ENCODE measurements around the gene SPATA13.
"Not testable (repeated sequence)": the region's sequence is repeated elsewhere in the genome, so short reads cannot be mapped to it uniquely, and the experiment has no call there.

The SPATA13 gene

GRCh38 chr13:24160458-24161009, at the start of gene SPATA13:
TSS of gene SPATA13 (plus strand) at chr13:24160720. CDS start at chr13:24222930, 62,210 bp downstream.
- peak; percentile 39 for DNase-seq

- DNase-seq, result no peak
These were observed 47.7 kb upstream of the SPATA13 start for GRCh38 chr13:24112791-24113190.

GRCh38 chr13:24115671-24116070, 44.8 kb upstream of the SPATA13 start:
- DNase-seq, result no peak

GRCh38 chr13:24116131-24116530, 44.4 kb upstream of the SPATA13 start:
- no peak for DNase-seq

- DNase-seq, result no peak
These were observed 41.9 kb upstream of the SPATA13 start for GRCh38 chr13:24118576-24118975.

GRCh38 chr13:24119626-24120508, 40.7 kb upstream of the SPATA13 start:
- no peak for DNase-seq

- DNase-seq, result not testable (repeated sequence)
These were observed 38.5 kb upstream of the SPATA13 start for GRCh38 chr13:24122045-24122444.

DNA sequence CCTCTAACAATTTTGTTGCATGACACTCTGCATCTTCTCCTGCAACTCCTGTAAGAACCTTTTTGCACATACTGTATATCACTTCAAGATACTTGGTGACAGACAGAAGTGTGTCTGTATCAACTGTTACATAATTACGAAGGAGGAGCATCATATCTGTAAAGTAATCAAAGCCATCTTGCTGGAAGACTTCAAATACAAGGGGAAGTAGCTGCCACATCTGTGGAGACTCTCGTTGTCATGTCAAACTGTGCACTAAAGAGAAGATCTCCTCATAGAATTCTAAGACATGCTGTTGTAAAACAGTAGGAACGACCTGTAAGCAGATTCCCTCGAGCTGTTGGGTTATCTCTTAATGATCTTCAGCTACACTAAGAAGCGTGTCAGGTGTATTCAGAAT, 38.0 kb upstream of the SPATA13 start:
- DNase-seq, result no peak

DNA sequence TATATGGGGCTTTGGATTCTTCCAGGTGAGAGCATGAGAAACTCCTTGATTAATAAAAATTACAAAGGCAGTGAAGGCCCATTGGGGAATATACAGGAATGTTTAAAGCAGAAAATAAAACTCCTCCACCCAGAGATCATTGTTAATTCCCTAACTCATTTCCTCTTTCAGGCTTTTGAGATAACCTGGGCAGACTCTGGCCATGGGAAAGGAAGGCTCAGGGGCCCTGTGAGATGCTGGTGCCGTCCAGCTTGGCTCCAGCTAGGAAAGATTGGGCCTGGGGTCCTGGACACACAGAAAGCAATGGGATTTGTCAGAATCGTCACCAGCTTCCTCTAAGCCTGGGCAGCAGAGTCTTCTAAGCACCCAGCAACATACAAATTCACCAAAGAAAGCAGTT, 36.8 kb upstream of the SPATA13 start:
- no peak for DNase-seq

DNA sequence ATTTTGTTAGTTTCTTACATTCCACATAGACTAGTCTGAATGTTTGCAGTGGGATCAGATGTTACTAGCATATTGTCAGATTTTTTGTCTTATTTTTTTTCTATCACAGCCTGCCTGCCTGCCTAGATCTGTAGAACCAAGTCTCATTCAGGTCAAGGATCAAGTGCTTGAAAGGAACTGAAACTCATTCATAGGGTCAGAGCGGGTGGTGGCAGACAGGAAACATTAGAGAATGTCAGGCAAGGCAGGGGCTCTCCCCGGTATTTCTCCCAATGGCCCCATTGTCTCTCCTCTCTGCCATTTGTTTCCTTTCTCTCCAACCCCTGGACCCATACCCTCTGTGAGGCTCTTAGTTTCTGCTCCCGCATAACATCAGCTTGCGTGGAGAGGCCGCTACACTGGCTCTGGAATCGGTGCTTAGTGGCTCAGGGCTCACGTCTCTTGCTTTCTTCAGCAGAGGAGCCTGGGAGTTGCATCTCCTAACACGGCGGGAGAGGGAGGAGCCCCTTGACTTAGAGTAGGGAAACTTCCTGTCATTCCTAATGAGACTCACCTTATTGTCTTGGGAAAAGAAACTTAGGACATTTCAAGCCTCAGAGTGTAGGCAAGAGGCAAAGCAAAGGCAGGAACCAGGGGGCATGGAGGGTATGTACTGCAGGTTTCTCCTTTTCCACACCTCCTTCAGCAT, 35.6 kb upstream of the SPATA13 start:
- DNase-seq, result no peak

DNA sequence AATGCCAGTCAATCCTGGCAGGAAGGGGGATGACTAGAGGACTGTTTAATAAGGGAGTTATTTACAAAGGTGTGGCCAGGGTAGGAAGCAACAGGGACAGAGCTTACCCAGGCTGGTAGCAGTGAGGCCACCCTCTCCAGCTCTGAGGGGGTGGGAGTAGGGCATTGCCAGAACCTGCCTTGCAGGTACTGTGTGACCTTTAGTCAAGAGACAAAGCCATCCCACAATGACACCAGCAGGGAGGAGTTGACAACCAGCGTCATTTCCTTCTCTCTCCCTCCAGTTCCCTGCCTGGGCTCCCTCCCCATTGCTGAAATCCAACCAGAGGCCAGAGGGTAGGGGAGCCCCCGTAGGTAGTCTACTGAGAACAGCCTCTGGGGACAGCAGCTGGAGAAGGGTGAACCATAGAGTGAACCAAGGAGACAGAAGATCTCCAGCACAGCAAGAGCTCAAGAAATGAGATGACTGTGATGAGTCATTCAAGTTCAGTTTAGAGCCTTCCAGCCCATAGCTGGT, 33.3 kb upstream of the SPATA13 start:
- DNase-seq, result no peak

DNA sequence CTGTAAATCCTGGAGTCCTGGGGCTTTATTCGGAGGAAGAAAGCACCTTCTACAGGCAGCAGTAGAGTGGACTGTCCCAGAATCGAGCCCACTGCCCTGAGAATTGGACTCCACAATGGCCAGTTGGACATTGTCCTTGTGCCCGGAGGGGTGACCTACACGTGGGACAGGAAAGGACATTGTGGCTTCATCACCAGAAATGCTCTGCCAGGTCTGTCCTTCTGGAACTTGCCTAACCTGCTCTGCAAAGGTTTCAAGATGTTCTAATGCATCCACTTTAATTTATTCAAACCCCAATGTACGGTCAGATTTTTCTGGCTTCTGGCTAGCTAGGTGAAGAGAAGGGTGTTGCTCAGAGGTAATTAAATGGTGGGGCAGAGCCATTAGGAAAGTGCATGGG, 32.4 kb upstream of the SPATA13 start:
- no peak for DNase-seq

GRCh38 chr13:24128962-24129361, 31.6 kb upstream of the SPATA13 start:
- DNase-seq, result no peak

DNA sequence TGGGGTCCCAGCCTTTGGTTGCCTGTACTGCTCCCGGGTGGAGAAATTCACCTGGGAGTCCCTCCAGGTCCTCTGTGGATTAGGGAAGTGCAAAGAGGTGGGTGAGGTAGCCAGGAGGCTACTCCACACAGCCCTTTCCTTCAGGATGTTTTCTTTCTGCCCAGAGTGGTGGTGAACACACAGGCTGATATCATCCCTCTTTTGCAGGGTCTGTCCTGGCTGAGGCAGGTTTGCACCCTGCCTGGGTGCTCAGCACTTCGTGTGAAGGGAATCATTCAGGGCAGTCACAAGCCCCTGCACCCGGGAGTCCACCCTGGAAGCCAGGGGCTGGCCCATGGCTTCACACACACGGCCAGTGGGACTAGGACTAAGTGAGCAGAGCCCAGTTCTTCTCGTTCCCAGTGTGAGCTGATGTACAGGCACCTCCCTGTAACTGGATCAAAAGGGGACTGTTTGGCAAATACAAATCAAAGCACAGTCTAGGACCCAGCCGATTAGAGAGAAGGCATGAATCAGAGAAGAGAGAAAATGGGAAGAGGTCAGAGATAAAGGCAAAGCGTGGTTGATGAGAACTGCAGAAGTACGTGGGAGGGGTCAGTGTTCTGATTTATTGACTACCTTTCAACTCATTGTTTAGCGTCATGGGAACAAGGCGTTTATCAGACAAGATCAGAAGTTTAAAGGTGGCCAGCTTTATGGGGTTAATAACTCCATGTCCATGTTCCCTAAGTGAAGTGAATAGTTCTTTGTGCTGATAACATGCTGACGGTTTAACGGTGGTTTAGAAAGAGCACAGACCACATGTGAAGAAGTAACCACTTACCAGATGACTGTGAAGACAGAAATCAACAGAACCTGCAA, 30.4 kb upstream of the SPATA13 start:
- DNase-seq, result no peak

DNA sequence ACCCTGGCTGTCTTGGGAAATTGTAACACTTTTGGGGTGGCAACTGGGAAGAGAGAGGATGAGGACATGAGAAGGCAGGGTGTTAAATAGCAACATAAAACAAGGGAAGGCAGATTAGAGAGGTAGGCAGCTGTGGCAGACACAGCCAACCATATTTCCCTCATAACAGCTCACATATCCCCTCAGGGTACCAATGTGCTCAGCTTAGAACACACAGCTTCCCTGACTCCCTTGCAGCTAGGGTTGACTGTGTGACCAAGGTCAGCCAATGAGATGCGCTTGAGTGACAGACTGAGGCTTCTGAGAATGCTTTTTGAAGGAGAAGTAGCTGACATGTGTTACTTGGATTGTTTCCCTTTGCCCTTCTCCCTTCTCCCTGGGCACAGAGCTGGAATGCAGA, 28.8 kb upstream of the SPATA13 start:
- DNase-seq, result no peak

DNA sequence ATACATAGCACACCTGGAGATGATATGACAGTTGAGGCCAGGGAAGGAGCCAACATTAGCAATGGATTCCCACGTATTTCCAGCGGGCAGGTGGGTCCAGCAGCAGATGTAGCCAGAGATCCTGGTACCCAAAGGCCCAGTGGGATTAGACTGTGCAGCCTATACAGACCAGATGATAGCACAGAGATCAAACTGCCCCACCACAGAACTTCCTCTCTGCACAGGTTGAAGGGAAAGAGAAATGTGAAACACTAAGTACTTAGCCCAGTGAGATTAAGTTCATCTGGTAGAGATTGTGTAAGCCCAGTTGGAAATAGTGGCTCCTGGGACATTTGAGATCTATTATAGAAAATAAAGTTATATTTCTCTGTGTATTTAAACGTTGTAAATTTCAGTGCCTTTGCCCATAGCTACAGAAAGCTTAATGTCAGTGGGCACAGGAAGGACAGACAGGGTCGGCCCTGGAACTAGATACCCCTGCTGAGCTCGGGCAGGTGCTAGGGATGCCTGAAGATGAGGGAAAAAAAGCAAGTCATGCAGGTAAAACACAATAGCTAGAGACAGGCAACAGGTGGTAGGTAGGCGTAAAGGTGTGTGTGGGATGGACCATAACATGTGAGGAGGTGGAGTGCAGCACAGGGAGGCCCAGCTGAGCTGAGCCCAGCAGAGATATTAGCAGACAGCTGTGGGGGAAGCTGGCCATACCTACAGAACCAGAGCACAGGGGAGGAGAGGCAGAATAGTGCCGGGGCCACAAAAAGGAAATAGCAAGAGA, 27.3 kb upstream of the SPATA13 start:
- no peak for DNase-seq

GRCh38 chr13:24134231-24134630, 26.3 kb upstream of the SPATA13 start:
- DNase-seq, result no peak

DNA sequence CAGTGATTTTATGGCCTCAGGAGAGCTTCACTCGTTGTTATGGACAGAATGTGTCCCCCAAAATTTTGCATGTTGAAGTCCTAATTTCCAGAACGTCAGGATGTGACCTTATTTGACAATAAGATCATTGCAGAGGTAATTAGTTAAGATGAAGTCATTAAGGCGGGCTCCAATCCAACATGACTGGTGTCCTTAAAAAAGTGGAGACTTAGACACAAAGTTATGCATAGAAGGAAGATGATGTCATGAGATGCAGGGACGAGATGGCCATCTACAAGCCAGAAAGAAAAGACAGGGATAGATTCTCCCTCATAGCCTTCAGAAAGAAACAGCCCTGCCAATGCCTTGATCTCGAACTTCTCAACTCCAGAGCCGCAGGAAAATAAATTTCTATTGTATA, 25.8 kb upstream of the SPATA13 start:
- DNase-seq, result no peak

DNA sequence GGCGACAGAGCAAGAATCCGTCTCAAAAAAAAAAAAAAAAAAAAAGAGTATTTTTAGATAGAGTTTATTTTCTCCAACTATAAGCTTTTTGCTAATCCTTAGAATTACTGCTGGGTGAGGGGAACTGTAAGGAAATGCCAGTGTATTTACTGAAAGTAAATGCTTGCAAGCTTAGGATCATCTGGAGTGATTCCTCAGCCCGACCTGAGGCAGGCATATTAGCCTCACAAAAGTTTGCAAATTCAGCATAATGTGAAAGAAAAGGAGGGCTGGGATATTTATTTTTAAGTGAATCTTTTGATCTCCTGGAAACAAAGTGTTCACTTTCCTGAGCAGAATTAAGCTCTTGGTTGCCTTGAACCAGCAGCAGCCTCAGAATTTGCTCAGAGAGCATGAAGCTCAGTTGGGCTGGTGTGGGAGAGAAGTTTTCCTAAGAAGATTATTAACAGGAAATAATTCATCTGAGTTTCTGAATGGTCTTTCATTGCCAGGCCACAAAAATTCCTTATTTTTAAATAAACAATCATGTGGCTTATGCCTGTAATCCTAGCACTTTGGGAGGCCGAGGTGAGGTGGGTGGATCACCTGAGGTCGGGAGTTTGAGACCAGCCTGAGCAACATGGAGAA, 24.7 kb upstream of the SPATA13 start:
- peak; percentile 4 for DNase-seq

DNA sequence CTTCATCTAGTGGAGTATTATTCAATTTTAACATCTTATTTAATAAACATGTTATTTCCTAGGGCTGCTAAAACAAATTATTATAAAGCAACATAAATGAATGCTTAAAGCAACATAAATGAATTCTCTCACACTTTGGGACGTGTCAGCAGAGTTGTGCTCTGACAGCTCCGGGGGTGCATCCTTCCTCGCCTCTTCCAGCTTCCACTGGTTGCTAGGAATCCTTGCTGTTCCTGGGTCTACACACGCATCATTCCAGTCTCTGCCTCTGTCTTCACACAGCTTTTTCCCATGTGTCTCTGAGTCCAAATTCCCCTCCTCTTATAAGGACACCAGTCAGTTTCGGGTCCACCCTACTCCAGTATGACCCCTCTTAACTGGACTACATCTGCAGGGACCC, 21.6 kb upstream of the SPATA13 start:
- DNase-seq, result no peak

- DNase-seq, result no peak
These were observed 19.1 kb upstream of the SPATA13 start for GRCh38 chr13:24141333-24141910.

All from NCI-H226 (cell line).